ENCODE results near the gene PXDC1.
A peak's percentile ranks its signal among the peaks of the same experiment; 100 is the strongest.

The PXDC1 gene

DNA sequence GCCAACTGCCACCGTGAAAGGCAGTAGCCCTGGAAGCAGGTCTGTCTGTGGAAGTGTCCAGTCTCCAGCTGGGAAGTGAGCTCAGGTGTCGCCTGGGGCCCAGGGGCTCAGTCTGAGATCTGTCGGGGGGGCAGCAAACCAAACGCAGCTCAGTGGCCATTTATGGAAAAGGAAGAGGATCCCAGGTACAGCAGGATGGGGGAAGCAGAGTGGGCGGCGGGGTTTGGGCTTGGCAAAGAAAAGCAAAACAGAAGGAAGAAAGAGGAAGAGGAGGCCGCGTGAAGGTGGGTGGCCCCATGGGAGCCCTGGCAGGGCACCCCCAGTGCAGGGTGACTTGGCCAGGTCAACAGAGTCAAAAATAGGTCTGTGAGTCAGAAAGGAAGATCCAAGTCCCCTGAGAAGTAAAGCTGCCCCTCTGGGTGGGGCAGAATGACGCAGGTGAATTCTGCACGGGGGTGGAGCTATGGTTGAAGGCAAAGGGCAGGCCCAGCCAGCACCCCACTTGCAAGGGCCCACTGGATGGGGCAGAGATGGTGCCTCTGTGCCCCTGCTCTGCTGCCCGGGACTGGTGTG, 5.3 kb downstream of the PXDC1 start:
- no peak for DNase-seq

DNA sequence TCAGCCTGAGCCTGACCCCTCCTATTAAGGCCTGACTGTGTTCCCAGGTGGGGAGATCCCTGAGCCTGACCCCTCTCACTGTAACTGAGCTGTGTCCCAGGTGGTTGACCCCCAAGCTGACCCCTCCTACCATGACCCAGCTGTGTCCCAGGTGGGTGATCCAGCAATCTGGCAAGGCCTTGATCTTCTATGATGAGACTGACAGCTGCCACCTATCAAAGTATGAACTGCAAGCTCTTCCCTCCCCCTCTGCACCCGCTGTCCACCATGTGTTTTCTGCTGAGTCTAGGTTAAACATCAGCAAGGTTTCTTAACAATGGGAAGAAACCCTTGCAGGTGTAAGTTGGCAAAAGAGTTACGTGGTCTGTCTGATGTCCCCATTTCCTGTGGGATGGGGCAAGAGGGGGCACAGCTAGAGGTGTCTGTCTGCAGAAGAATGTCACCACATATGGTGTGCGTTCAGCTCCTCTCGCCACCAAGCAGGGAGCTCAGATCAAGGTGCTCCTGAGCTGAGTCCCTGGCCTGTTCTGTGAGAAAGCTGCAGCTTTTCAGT, 5.9 kb downstream of the PXDC1 start:
- no peak for DNase-seq

DNA sequence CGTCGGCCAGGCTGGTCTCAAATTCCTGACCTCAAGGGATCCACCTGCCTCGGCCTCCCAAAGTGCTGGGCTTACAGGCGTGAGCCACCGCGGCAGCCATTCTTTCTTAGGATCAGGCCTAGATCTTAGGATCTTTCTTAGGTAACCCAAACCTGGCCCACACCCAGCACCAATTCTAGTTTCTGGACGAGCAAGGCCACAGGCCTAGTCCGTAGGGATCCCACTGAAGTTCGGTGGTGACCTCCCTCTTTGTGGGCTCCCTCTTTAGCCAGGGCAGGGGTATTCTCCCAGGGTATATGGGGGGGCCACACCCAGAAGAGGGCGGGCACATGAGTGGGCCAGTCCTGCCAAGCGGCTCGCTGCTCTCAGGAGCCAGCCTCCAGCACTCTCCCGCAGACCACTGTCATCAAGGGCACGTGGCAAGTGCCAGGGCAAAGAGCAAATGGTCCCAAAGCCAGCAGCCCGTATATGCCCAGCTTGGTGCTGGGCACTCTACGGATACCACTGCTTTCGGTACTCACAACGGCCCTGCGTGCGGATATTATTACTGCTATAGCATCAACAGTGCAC, 6.5 kb downstream of the PXDC1 start:
- DNase-seq: no peak

DNA sequence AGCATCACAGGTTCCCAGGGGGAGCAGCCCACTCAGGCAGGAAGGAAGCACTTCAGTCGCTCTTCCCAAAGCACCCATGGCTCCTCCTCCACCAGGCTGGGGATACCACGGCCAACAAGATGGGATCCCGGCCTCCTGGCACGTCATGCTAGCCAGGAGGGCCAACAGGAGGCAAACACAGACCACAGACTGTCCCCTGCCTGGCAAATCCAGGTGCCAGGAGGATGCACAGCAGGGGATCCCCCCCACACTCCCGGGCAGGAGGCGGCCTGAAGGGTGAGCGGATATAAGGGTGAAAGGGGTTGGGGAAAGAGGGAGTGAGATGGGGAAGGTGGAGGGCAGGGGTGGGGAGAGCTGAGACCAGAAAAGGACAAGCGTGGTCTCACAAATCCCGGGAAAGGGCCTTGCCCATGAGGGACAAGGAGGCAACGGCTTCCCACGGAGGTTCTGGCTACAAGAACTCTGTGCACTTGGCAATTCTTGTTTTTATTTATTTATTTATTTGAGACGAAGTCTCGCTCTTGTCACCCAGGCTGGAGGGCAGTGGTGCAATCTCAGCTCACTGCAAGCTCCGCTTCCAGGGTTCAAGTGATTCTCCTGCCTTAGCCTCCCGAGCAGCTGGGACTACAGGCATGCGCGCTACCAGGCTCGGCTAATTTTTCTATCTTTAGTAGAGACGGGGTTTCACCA, 7.2 kb downstream of the PXDC1 start:
- DNase-seq: no peak

DNA sequence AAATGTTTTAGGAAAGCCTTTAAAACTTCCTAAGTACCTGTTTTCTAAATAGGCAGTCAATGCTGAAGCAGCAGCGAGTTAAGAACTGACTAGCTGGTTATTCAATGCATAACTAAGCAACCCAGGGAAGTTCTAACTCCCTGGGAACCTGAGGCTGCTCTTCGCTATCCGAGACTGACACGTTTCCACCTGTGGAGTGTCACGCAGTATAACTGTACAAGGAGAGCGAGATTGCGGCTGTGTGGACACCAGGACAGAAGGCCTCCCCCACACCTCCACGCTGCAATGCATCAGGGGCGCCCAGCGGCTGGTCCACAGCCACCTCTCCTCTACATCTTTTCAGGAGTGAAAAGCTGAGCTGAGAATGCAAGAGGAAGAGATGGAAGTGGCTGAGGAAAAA, 8.0 kb downstream of the PXDC1 start:
- no peak for DNase-seq

DNA sequence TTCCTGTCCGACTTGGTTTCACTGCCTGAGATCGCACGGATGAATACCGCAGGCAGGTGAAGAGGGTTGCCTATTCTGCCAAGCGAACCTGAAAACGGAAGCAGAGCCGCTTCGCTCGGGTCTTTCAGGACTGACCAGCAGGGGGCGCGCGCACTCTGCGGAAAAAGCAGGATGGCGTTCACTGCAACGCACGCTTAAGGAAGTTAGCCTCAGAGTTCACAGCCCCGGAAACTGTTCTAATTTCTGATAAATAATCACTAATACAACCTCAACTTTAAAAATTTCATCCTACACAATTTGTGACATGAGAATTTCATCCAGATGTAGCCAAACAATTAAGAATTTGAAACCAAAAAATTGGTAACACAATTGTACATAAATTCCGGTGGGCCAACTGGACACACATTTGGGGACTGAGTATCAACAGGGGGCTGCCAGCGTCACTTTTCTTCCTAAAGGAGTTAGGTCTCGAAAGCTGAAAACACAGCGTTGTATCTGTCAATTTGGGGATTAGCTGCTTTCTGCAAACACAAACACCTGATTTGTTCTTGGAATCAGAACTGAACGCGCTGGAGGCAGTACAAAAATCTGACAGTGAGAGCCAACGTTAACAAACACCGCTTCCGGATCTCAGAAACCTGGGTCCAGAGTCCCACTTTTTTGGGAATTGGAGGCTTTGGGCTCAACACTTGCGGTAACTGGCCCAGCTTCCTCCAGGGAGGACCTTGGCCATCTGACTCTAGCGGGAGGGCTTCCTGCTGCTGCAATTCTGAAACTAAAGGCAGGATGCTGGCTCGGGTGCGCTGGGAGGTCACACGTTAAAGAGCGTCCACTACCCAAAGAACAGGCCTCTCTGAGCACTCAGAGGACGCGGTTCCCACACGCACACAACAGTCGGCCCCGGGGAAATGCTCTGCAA, 8.8 kb downstream of the PXDC1 start:
- DNase-seq: peak; percentile 57

DNA sequence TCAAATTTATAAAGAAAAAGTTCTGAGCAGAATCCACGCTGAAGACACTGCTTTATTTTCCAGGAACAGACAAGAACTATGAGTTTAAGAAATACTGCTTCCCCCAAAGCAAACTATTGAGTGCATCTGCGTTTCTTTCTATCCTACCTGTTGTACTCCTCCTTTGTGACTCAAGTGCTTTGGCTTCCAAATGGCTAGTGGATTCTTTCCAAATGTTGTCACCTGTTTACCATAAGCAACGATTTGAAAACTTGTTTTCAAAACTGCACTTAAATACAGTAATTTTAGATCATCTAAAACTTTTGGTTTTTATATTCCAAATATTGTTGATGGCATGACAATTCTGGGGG, 9.5 kb downstream of the PXDC1 start:
- DNase-seq: peak; percentile 57

DNA sequence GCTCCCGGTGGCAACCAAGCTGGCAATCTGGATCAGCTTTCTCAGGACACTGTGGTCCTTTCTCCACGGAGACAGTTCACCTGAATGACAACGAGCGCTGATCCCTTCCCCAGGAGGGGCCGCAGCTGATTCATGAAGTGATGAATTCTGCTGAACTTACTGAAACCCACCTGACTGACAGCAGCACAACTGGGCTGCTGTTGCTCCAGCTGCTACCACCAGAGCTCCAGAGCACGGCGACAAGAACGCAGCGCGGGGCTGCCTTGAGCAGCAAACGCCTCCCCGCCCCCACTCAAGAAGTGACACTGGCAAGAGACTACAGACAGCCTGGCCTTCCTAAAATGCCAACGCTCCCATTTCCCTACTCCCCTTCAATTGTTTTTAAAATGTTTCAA, 10.0 kb downstream of the PXDC1 start:
- DNase-seq: no peak

DNA sequence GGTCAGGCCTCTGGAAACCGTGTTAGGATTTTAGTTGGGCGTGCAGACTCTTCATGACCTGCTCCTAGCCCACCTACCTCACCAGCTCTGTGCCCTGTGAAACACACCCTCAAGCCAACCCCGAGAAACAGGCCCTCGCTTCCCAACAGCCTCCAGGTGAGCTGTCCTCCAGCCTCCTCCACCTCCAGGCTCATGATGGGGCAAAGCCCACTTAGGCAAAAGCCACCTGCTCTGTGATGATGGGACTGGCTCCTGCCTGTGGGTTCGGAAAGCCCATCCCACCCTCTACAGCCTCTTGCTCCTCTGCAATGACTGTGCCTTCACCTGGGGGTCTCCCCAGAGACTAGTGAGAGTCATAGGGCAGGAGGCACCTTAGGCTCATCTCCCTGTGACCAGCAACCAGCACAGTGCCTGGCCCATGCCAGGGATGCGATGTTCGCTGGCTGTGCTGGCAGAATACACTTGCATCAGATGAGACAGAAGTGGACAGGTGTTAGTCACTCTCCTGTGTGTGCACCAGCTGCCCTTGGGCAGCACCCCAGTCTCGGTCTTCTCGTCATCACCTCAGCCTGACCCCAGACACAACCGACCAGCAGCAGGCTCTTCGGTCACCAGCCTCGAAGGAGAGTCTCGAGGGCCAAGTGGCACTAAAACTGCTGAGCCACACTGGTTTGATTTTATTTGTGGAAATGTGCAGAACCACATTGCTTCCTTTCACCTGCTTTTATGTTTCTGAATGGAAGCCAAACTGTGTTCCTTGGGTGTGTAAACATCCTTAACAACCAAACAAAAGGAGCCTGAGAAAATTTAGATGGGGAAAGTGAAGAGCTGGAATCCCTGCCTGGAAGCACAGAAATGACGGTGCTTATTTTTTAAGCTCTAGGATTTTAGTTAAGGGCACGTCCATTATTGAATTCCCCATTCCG, 10.7 kb downstream of the PXDC1 start:
- peak; percentile 41 for DNase-seq

DNA sequence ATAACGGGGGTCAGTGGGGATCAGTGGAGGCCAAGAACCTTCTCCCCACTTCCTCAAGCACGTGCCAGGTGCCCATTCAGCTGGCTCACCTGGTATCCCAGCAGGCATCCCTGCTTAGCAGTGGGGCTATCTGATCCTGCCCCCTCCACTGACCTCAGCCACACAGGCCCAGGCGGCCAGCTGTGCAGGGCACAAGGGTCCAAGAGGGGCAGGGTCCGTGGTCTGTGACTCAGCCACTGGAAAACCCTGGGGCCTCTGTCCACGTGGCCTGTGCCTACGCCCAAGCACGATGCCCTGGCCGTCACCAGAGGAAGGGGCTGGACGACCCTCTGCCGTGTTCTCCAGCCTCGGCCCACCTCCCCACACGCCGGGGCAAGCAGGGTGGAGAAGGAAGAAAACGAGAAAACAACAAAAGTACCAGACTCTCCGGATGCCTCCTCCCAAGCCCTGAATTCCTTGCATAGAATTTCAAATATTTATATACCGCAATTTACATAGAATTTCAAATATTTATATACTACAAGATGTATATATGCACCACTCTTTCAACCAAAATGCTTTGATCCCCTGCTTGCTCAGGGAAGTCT, 12.1 kb downstream of the PXDC1 start:
- no peak for DNase-seq

DNA sequence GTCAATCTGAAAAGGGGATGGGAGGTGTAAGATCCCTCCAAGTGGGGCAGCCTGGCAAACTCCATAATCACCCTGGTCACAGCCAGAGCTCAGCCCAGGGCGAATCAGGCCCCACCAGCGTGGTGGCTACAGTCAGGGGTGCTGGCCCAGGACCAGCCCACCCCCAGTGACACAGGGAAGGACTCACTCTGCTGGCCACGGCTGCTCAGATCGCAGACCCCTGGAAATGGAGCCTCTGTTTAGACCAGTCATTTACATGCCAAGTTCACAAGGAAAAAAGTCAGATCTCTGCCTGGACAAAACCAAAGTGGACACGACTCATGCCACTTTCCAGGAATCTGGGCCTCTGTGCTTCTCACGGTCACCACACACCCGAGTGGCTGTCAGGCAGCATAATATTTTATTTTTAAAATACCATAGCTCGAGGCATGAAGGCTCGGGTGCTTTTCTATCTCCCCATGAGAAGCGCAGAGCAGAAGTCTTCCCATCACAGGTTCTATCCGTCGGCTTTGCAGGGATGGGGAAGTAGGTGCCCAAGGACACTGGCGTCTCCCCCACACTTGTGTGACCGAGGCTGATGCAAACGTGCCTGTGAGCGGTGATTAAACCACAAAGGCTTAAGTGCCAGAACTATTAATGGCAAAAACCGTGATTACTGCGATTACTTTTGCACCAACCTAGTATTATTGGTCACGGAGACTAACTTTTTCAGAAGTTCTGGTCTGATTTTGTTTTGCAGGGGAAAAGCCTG, 13.0 kb downstream of the PXDC1 start:
- DNase-seq: no peak

DNA sequence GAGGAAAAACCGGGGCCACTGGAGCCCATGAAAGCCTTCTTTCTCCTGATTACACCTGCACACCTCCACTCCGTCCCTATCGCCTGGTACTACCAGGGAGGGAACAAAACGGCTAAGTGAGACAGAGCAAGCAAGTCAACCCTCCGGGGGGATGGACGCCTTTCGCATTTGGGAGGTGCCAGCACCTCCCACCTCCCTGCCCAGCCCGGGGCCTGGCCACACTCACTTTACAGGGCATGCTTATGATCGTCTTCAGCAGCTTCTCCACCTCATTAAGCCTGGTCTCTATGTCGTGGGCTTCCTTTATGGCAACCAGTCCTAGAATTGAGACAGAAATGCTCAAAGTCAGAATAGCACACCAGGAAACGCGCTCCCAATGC, 13.7 kb downstream of the PXDC1 start:
- DNase-seq: no peak

DNA sequence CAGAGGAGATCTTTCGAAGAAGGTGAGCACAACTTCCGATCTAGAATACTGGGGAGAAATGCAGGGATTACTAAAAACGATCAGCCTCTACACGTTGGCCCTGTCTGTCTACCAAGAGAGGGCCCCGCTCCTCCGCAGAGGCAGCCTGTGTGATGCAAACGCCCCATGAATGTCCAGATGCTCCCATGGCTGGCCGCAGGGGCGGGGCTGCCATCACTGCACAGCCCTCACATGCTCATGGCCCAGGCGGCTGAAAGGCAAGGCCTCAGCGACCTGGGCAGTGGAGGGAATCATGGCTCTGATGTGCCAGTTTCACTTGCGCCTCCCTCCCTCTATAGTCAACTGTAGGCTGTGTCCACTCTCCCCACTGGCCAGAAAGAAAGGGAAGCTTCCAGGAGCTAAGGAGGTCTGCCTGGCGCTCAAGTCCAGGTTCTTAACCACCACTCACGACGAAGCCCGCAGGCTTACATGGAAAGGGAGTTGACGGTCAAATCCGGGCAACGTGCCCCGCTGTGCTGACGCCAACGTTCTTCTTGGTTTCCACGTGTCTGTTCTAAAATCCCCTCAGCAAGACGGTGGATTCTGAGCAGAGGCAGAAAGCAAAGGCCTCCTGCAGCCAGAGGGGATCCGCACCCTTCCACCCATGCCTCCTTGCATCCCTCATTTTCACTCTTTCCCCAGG, 14.2 kb downstream of the PXDC1 start:
- DNase-seq: no peak

DNA sequence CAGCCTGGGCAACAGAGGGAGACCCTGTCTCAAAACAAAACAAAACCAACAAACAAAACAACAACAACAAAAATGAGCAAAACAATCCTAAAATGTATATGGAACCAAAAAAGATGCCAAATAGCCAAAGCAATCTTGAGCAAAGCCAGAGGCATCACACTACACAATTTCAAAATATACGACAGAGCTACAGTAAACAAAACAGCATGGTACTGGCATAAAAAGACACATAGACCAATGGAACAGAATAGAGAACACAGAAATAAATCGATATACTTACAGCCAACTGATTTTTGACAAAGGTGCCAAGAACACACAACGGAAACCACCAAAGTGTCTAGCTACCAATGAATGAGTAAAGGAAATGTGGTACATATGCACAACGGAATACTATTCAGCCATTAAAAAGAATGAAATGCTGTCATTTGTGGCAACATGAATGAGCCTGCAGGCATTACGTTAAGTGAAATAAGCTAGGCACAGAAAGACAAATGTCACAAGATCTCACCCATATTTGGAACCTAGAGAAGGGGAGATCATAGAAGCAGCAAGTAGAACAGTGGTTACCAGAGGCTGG, 16.4 kb downstream of the PXDC1 start:
- DNase-seq: no peak

DNA sequence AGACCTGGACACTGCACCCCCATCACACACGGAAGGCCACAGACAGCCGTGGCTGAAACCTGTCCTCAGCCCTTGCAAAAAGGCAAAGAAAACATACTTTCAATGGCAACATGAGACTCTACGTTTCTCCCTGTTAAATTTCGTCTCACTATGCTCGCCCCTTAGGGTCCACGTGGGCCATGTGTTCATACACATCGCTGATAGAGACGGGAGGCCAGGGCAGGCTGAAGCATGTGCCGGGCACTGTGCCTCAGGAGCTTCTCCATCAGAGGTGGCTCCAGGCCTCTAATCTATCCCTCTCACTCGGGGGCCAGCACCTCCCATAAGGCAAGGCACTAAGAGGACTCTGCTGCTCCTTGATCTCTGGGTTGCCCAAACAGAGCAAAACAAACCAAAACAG, 17.5 kb downstream of the PXDC1 start:
- no peak for DNase-seq

DNA sequence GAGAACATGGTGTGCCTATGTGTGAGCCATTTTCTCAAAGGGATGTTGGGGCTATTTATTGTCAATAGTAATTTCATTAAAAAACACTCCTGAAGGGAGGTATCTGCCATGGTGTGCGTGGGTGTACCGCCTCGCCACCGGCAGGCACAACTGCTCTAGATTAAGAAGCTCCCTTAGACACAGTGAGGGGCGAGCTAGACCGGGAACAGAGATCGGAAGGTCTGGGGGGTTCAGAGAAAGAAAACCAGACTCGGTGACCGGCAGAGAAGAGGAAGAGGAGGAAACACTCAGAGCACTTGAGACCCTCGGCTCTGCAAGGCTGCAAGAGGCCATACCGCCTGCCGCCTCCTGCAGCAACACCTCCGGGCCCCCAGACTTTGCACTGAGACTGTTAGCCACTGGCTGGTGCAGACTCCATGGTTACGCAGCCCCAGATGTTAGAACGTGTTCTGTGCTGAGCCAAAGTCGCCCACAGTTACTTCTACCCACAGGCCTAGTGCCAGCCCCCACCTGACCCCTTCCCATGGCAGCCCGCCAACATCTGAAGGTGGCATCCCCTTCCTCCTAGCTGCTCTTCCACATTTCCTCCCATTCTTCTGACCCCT, 18.1 kb downstream of the PXDC1 start:
- DNase-seq: no peak

DNA sequence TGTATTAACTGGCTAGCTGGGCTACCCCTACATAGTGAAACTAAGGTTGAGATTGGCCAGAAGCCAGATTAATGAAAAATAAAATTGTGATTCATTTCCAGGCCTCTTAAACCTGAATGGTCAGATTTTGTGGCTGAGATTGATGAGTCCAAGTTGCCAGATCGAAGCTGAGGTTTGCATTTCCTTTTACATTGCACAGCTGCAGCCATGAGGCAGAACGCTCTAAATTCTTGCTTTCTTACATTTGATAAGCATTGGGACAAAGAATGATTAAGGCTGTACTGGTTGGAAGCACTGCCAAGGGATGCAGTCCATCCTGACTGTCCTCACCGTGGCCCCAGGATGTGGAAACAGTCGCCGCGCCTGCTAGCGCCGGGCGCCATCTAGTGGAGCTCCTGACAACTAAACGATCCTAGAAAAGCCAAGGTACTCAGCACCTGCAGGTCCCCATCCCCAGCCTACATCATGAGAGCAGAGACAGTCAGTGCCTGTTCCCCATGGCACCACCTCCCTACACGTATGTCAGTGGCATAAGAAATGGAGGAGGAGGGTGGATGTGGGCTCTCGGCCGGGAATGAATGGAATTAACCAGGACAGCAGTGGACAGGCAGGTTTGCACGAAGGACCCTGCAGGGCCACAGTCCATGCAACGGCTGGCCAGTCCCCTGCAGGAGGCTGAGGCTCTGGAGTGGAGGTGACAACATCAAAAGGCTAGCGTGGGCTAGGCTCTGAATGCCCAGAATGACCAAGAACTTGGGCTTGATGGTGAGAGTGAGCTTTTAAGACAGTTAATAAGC, 19.0 kb downstream of the PXDC1 start:
- DNase-seq: peak; percentile 30

DNA sequence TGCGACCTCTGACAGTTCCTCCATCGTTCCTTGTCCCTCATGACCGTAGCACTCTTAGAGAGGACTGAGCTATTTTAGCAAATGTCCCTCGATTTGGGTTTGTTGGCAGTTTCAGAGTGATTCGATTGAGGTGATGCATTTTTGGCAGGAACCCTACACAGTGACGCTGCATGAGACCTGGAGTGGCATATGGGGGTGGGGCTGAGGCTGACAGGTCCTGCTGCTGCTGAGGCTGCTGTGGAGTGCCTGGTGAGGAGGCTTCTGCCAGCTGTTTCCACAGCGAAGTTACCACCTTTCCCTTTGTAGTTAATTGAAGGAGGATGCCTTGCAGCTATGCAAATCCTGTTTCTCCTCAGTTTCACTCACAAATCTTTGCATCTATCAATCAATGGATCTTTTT, 19.8 kb downstream of the PXDC1 start:
- DNase-seq: no peak
